ENCODE results near the gene PSMC5.
A peak's percentile ranks its signal among the peaks of the same experiment; 100 is the strongest.

Gene PSMC5

GRCh38 chr17:63805591-63805990 lies 21.6 kb upstream of the PSMC5 start:
- H3K36me3 Mint-ChIP-seq (ENCODE audit: low read depth) = peaks cover 97% of the 10 kb centered on the region
- peaks cover 5% of the 10 kb centered on the region for H3K4me1 Mint-ChIP-seq (ENCODE audit: low read depth)
- H3K4me3 Mint-ChIP-seq = no peak overlapping the region
- intact Hi-C loops (cut with micrococcal nuclease) = no loop called here
- no peaks in the 10 kb centered on the region for H3K27me3 Mint-ChIP-seq
- H3K27ac Mint-ChIP-seq = no peak overlapping the region
- H3K9me3 Mint-ChIP-seq = no peaks in the 10 kb centered on the region

GRCh38 chr17:63809970-63810369 lies 17.3 kb upstream of the PSMC5 start:
- Mint-ChIP-seq H3K4me3 (no peak overlapping the region), H3K27ac (no peak overlapping the region), H3K9me3 (no peaks in the 10 kb centered on the region), H3K36me3 (ENCODE audit: low read depth) (peaks cover 100% of the 10 kb centered on the region), H3K4me1 (ENCODE audit: low read depth) (no peaks in the 10 kb centered on the region), H3K27me3 (no peaks in the 10 kb centered on the region)
- intact Hi-C loops (cut with micrococcal nuclease) = loop anchor here (1.0 to 5.0 kb wide), 2 partner anchors 10 to 148 kb away; no protein-coding TSS in a partner anchor

GRCh38 chr17:63816123-63816522 lies 11.1 kb upstream of the PSMC5 start:
- peaks cover 18% of the 10 kb centered on the region for H3K4me1 Mint-ChIP-seq (ENCODE audit: low read depth)
- no peaks in the 10 kb centered on the region for H3K9me3 Mint-ChIP-seq
- H3K4me3 Mint-ChIP-seq = no peak overlapping the region
- intact Hi-C loops (cut with micrococcal nuclease) = no loop called here
- H3K36me3 Mint-ChIP-seq (ENCODE audit: low read depth) = peaks cover 98% of the 10 kb centered on the region
- no peaks in the 10 kb centered on the region for H3K27me3 Mint-ChIP-seq
- no peak overlapping the region for H3K27ac Mint-ChIP-seq

- peaks cover 98% of the 10 kb centered on the region for H3K36me3 Mint-ChIP-seq (ENCODE audit: low read depth)
- no peak overlapping the region for H3K4me3 Mint-ChIP-seq
- H3K27me3 Mint-ChIP-seq = no peaks in the 10 kb centered on the region
- no peaks in the 10 kb centered on the region for H3K9me3 Mint-ChIP-seq
- H3K27ac Mint-ChIP-seq = no peak overlapping the region
- peaks cover 19% of the 10 kb centered on the region for H3K4me1 Mint-ChIP-seq (ENCODE audit: low read depth)
- intact Hi-C loops (cut with micrococcal nuclease) = no loop called here
Measured at GRCh38 chr17:63816669-63817068, 10.6 kb upstream of the PSMC5 start.

GRCh38 chr17:63817736-63818385 lies 9.4 kb upstream of the PSMC5 start:
- H3K36me3 Mint-ChIP-seq (ENCODE audit: low read depth) = peaks cover 98% of the 10 kb centered on the region
- H3K4me3 Mint-ChIP-seq = no peak overlapping the region
- no peaks in the 10 kb centered on the region for H3K9me3 Mint-ChIP-seq
- no peak overlapping the region for H3K27ac Mint-ChIP-seq
- peaks cover 22% of the 10 kb centered on the region for H3K4me1 Mint-ChIP-seq (ENCODE audit: low read depth)
- H3K27me3 Mint-ChIP-seq = no peaks in the 10 kb centered on the region
- intact Hi-C loops (cut with micrococcal nuclease) = no loop called here

- H3K4me3 Mint-ChIP-seq = no peak overlapping the region
- no peaks in the 10 kb centered on the region for H3K9me3 Mint-ChIP-seq
- intact Hi-C loops (cut with micrococcal nuclease) = no loop called here
Measured at GRCh38 chr17:63819131-63819530, 8.1 kb upstream of the PSMC5 start.

GRCh38 chr17:63819585-63820537 lies 7.4 kb upstream of the PSMC5 start:
- Mint-ChIP-seq H3K4me1 (ENCODE audit: low read depth) (peaks cover 35% of the 10 kb centered on the region), H3K9me3 (no peaks in the 10 kb centered on the region), H3K36me3 (ENCODE audit: low read depth) (peaks cover 98% of the 10 kb centered on the region), H3K27ac (peak overlapping the region; percentile 51), H3K27me3 (no peaks in the 10 kb centered on the region), H3K4me3 (no peak overlapping the region)
- intact Hi-C loops (cut with micrococcal nuclease) = no loop called here

More at GRCh38 chr17:63819131-63819530, 8.1 kb upstream of the PSMC5 start:
- no peaks in the 10 kb centered on the region for H3K27me3 Mint-ChIP-seq
- peaks cover 98% of the 10 kb centered on the region for H3K36me3 Mint-ChIP-seq (ENCODE audit: low read depth)
- peak overlapping the region; percentile 51 for H3K27ac Mint-ChIP-seq
- peaks cover 29% of the 10 kb centered on the region for H3K4me1 Mint-ChIP-seq (ENCODE audit: low read depth)

- no peak overlapping the region for H3K4me3 Mint-ChIP-seq
- no peaks in the 10 kb centered on the region for H3K9me3 Mint-ChIP-seq
- no peaks in the 10 kb centered on the region for H3K27me3 Mint-ChIP-seq
- peaks cover 46% of the 10 kb centered on the region for H3K4me1 Mint-ChIP-seq (ENCODE audit: low read depth)
- intact Hi-C loops (cut with micrococcal nuclease) = no loop called here
- H3K36me3 Mint-ChIP-seq (ENCODE audit: low read depth) = peaks cover 98% of the 10 kb centered on the region
- H3K27ac Mint-ChIP-seq = no peak overlapping the region
Measured at GRCh38 chr17:63820963-63821561, 6.2 kb upstream of the PSMC5 start.

GRCh38 chr17:63821804-63822203 lies 5.4 kb upstream of the PSMC5 start:
- H3K4me3 Mint-ChIP-seq = no peak overlapping the region
- H3K36me3 Mint-ChIP-seq (ENCODE audit: low read depth) = peaks cover 100% of the 10 kb centered on the region
- no peaks in the 10 kb centered on the region for H3K27me3 Mint-ChIP-seq
- intact Hi-C loops (cut with micrococcal nuclease) = no loop called here
- no peak overlapping the region for H3K27ac Mint-ChIP-seq
- H3K4me1 Mint-ChIP-seq (ENCODE audit: low read depth) = peaks cover 50% of the 10 kb centered on the region
- H3K9me3 Mint-ChIP-seq = no peaks in the 10 kb centered on the region

- intact Hi-C loops (cut with micrococcal nuclease) = no loop called here
- H3K36me3 Mint-ChIP-seq (ENCODE audit: low read depth) = peaks cover 100% of the 10 kb centered on the region
- peaks cover 50% of the 10 kb centered on the region for H3K4me1 Mint-ChIP-seq (ENCODE audit: low read depth)
- no peaks in the 10 kb centered on the region for H3K9me3 Mint-ChIP-seq
- H3K27me3 Mint-ChIP-seq = no peaks in the 10 kb centered on the region
- H3K4me3 Mint-ChIP-seq = no peak overlapping the region
- H3K27ac Mint-ChIP-seq = no peak overlapping the region
Measured at GRCh38 chr17:63822537-63822936, 4.7 kb upstream of the PSMC5 start.

GRCh38 chr17:63823659-63824331 lies 3.4 kb upstream of the PSMC5 start:
- Mint-ChIP-seq H3K4me3 (no peak overlapping the region), H3K9me3 (no peaks in the 10 kb centered on the region), H3K27ac (peak overlapping the region; percentile 11), H3K27me3 (no peaks in the 10 kb centered on the region), H3K36me3 (ENCODE audit: low read depth) (peaks cover 89% of the 10 kb centered on the region), H3K4me1 (ENCODE audit: low read depth) (peaks cover 55% of the 10 kb centered on the region)
- intact Hi-C loops (cut with micrococcal nuclease) = no loop called here

- Mint-ChIP-seq H3K4me3 (no peak overlapping the region), H3K9me3 (no peaks in the 10 kb centered on the region), H3K27me3 (no peaks in the 10 kb centered on the region), H3K4me1 (ENCODE audit: low read depth) (peaks cover 56% of the 10 kb centered on the region), H3K27ac (peak overlapping the region; percentile 11), H3K36me3 (ENCODE audit: low read depth) (peaks cover 88% of the 10 kb centered on the region)
- intact Hi-C loops (cut with micrococcal nuclease) = no loop called here
Measured at GRCh38 chr17:63824362-63824761, 2.9 kb upstream of the PSMC5 start.

GRCh38 chr17:63826468-63827001 lies 696 bp upstream of the PSMC5 start:
- H3K4me3 Mint-ChIP-seq = peak overlapping the region; percentile 90
- H3K36me3 Mint-ChIP-seq (ENCODE audit: low read depth) = peaks cover 88% of the 10 kb centered on the region
- peak overlapping the region; percentile 94 for H3K27ac Mint-ChIP-seq
- intact Hi-C loops (cut with micrococcal nuclease) = loop anchor here (1.0 to 5.0 kb wide), 3 partner anchors 16 to 129 kb away; partner anchors contain the start of genes CCDC47, DDX42 and SMARCD2
- no peaks in the 10 kb centered on the region for H3K9me3 Mint-ChIP-seq
- peaks cover 56% of the 10 kb centered on the region for H3K4me1 Mint-ChIP-seq (ENCODE audit: low read depth)
- H3K27me3 Mint-ChIP-seq = no peaks in the 10 kb centered on the region
